Activated CD4-positive, CD25-positive, alpha-beta regulatory T cell treated with anti-CD3 and anti-CD28 coated beads, Interleukin-2, amount 50 U/mL, for 24 hours (primary cell): ENCODE results near the gene ADRA2B.

Experiments used
- ATAC-seq, 2 donors: fragments of 150-1000 bp; cut with Tn5 transposase; one replicate each; pipeline ENCODE4 v1.10.0; 2021; ENCODE audit warnings: mild to moderate bottlenecking in 1 of 2, moderate library complexity in 1 of 2

ADRA2B gene

GRCh38 chr2:96136129-96136720, 19.9 kb upstream of the ADRA2B start:
- no peak for ATAC-seq

GRCh38 chr2:96135621-96136020, 19.2 kb upstream of the ADRA2B start:
- no peak for ATAC-seq

GRCh38 chr2:96135171-96135570, 18.8 kb upstream of the ADRA2B start:
- no peak for ATAC-seq

GRCh38 chr2:96134421-96134820, 18.1 kb upstream of the ADRA2B start:
- ATAC-seq: no peak

GRCh38 chr2:96131813-96132745, 15.7 kb upstream of the ADRA2B start:
- ATAC-seq: no peak

- ATAC-seq: peak; percentile 72 to 86
These were observed 14.9 kb upstream of the ADRA2B start for GRCh38 chr2:96131152-96131812.

GRCh38 chr2:96130483-96130882, 14.1 kb upstream of the ADRA2B start:
- no peak for ATAC-seq

GRCh38 chr2:96129528-96130120, 13.3 kb upstream of the ADRA2B start:
- ATAC-seq: no peak

- ATAC-seq: no peak
These were observed 12.1 kb upstream of the ADRA2B start for GRCh38 chr2:96128456-96128855.

GRCh38 chr2:96124406-96125265, 8.3 kb upstream of the ADRA2B start:
- no peak for ATAC-seq

- no peak for ATAC-seq
These were observed 7.6 kb upstream of the ADRA2B start for GRCh38 chr2:96123936-96124335.

GRCh38 chr2:96123290-96123689, 6.9 kb upstream of the ADRA2B start:
- peak in 1 of 2 donors; percentile 5 for ATAC-seq

GRCh38 chr2:96122391-96122790, 6.0 kb upstream of the ADRA2B start:
- ATAC-seq: no peak

GRCh38 chr2:96121414-96121813, 5.0 kb upstream of the ADRA2B start:
- no peak for ATAC-seq

- ATAC-seq: no peak
These were observed 4.6 kb upstream of the ADRA2B start for GRCh38 chr2:96120991-96121390.

GRCh38 chr2:96120091-96120720, 3.8 kb upstream of the ADRA2B start:
- ATAC-seq: no peak

GRCh38 chr2:96119389-96119751, 3.0 kb upstream of the ADRA2B start:
- ATAC-seq: no peak

GRCh38 chr2:96118698-96119388, 2.5 kb upstream of the ADRA2B start:
- ATAC-seq: no peak

- no peak for ATAC-seq
These were observed 1.6 kb upstream of the ADRA2B start for GRCh38 chr2:96117701-96118588.

GRCh38 chr2:96116879-96117533, 635 bp upstream of the ADRA2B start:
- ATAC-seq: peak; percentile 76 to 81
